ENCODE results near the gene DHX16. TPM values are rescaled to one million over a fixed set of nuclear protein-coding genes. Genes with fewer than 3 reads are reported as not detected.

DHX16 gene
- total RNA-seq, 4 donors from 2014 or later: 19.5 to 28.1 (median 24.3) TPM

- TF ChIP-seq, protein P1, sequence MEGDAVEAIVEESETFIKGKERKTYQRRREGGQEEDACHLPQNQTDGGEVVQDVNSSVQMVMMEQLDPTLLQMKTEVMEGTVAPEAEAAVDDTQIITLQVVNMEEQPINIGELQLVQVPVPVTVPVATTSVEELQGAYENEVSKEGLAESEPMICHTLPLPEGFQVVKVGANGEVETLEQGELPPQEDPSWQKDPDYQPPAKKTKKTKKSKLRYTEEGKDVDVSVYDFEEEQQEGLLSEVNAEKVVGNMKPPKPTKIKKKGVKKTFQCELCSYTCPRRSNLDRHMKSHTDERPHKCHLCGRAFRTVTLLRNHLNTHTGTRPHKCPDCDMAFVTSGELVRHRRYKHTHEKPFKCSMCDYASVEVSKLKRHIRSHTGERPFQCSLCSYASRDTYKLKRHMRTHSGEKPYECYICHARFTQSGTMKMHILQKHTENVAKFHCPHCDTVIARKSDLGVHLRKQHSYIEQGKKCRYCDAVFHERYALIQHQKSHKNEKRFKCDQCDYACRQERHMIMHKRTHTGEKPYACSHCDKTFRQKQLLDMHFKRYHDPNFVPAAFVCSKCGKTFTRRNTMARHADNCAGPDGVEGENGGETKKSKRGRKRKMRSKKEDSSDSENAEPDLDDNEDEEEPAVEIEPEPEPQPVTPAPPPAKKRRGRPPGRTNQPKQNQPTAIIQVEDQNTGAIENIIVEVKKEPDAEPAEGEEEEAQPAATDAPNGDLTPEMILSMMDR (IDR thresholded peaks at IDR 0.05): no peak
- peak; percentile 91 for ATAC-seq (ENCODE audit: low FRiP score)
- peak; percentile 91 for DNase-seq (ENCODE audit: low spot score)
Measured at GRCh38 chr6:30717129-30717844, 44.5 kb upstream of the DHX16 start, which contains the start of gene MDC1. TSS of gene MDC1 (minus strand) at chr6:30717281. CDS start at chr6:30715175, 2,106 bp downstream.

GRCh38 chr6:30716879-30717128 lies 44.0 kb upstream of the DHX16 start:
- TF ChIP-seq, protein P1 (IDR thresholded peaks at IDR 0.05): no peak
- ATAC-seq (ENCODE audit: low FRiP score) (no peak), DNase-seq (ENCODE audit: low spot score) (no peak)

- ATAC-seq (ENCODE audit: low FRiP score) (no peak), DNase-seq (ENCODE audit: low spot score) (no peak)
- TF ChIP-seq, protein P1 (IDR thresholded peaks at IDR 0.05): no peak
Measured at GRCh38 chr6:30714263-30714662, 41.5 kb upstream of the DHX16 start.

- TF ChIP-seq, protein P1 (IDR thresholded peaks at IDR 0.05): no peak
- DNase-seq (ENCODE audit: low spot score) (no peak), ATAC-seq (ENCODE audit: low FRiP score) (no peak)
Measured at GRCh38 chr6:30712441-30712945, 39.7 kb upstream of the DHX16 start.

DNA sequence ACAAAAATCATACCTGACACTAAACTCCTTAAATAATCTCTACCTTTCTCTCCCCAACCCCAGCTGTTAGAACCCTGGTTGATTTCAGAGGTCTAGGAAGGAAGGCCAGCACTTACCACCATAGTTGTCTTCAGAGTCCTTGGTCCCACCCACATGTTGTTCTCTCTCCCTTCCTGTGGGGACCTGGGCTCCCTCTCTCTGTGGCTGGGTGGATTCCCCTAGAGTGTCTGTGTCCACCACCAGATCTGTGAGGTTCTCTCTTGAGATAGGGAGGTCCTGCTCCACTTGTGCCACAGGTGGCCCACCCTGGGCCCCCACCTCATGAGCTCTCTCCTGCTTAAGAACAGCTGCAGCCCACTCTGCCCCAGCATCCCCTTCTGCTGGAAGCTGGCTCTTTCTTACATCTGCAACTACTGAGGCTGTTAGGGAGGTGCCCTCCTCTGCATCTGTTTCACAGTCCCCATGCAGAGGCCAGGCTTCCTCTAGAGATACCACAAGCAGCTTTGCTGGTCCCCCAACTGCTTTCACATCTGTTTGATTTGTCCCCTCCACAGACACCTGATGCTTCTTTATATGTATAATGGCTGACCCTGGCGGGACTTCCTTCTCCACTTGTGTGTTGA lies 39.1 kb upstream of the DHX16 start:
- TF ChIP-seq, protein P1 (IDR thresholded peaks at IDR 0.05): no peak
- DNase-seq (ENCODE audit: low spot score) (no peak), ATAC-seq (ENCODE audit: low FRiP score) (no peak)

DNA sequence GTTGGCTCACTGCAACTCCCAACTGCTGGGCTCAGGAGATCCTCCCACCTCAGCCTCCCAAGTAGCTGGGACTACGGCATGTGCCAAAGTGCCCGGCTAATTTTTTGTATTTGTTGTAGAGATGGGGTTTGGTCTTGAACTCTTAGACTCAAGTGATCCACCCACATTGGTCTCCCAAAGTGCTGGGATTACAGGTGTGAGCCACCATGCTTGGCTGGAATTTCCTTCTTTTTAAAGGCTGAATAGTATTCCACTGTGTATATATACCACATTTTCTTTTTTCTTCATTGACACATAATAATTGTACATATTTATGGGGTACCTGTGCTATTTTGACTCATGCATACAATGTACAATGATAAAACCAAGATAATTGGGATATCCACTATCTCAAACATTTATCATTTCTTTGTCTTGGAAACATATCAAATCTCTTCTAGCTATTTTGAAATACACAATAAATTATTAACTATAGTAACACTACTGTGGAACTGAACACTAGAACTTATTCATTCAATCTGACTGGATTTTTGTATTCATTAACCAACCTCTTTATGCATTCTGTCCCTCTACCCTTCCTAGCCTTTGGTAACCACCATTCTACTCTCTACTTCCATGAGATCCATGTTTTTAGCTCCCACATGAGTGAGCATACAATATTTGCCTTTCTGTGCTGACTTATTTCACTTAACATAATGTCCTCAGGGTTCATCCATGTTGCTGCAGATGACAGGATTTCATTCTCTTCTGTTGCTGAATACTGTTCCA lies 36.5 kb upstream of the DHX16 start:
- TF ChIP-seq, protein P1 (IDR thresholded peaks at IDR 0.05): no peak
- no peak for DNase-seq (ENCODE audit: low spot score)
- ATAC-seq (ENCODE audit: low FRiP score): no peak

Measured in omental fat pad (tissue), 4 donors.